ENCODE data around the gene VSTM2A. TPM values are rescaled to one million over a fixed set of nuclear protein-coding genes. Genes with fewer than 3 reads are reported as not detected.

The VSTM2A gene
- total and polyA plus RNA-seq, 7 donors: 0.58 to 3.6 (median 1.4) TPM; not detected in 1

DNA sequence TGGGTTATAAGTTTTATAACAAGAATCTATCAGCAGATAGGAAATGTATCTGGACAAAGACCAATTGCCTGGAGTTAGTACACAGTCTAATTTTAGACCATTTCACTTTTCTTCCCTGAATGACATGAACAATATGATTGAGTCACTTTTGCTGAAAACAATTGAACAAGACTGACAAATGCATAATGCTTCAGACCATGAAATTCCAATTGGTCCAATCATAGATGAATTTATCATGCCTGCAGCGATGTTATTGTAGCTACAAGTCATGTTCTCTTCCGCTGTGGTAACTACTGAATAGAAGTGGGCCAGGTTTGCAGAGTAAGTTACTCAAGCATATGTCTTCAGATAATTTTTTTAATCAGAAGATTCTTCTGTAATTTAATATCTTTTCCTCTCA is 73.4 kb downstream of the VSTM2A start:
- Histone ChIP-seq H3K9me3 (no peaks in the 10 kb centered on the region), H3K27ac (no peak overlapping the region), H3K4me1 (no peaks in the 10 kb centered on the region), H3K36me3 (no peaks in the 10 kb centered on the region), H3K27me3 (no peaks in the 10 kb centered on the region), H3K4me3 (no peak overlapping the region)
- intact Hi-C loops (cut with DNase I): no loop called here
- no peak for DNase-seq
- TF ChIP-seq, protein P1, sequence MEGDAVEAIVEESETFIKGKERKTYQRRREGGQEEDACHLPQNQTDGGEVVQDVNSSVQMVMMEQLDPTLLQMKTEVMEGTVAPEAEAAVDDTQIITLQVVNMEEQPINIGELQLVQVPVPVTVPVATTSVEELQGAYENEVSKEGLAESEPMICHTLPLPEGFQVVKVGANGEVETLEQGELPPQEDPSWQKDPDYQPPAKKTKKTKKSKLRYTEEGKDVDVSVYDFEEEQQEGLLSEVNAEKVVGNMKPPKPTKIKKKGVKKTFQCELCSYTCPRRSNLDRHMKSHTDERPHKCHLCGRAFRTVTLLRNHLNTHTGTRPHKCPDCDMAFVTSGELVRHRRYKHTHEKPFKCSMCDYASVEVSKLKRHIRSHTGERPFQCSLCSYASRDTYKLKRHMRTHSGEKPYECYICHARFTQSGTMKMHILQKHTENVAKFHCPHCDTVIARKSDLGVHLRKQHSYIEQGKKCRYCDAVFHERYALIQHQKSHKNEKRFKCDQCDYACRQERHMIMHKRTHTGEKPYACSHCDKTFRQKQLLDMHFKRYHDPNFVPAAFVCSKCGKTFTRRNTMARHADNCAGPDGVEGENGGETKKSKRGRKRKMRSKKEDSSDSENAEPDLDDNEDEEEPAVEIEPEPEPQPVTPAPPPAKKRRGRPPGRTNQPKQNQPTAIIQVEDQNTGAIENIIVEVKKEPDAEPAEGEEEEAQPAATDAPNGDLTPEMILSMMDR (IDR thresholded peaks at IDR 0.05): no peak
- TF ChIP-seq POLR2A (IDR thresholded peaks at IDR 0.05) (no peak), POLR2AphosphoS5 (IDR thresholded peaks at IDR 0.05) (no peak)
- 93 to 95% methylated on average over 2 of the region's 2 CpGs for WGBS, 2 donors

Small RNA genes within 50 kb of the gene (small RNA-seq; reads per million reads assigned to genes)
- gene RNU6-1125P: 0 reads per million in 3 donors

Other genes starting within 250 kb of the VSTM2A start
- 100 to 1,000 TPM; 231 to 451 (median 354) TPM for gene SEC61G, start 216.8 kb downstream of the VSTM2A start, total RNA-seq
- 100 to 1,000 TPM; 555 to 771 (median 584) TPM for gene SEC61G, start 216.8 kb downstream of the VSTM2A start, polyA plus RNA-seq

Data from sigmoid colon (tissue), 7 donors.